ENCODE data around the gene NR3C2.
"Not testable (repeated sequence)": the region's sequence is repeated elsewhere in the genome, so short reads cannot be mapped to it uniquely, and the experiment has no call there.

The NR3C2 gene

GRCh38 chr4:148152868-148153625 lies 289.2 kb downstream of the NR3C2 start:
- no peak for DNase-seq

- DNase-seq, result no peak
Observed at GRCh38 chr4:148151806-148152205, 290.4 kb downstream of the NR3C2 start.

GRCh38 chr4:148145475-148145874 lies 296.7 kb downstream of the NR3C2 start:
- DNase-seq, result no peak

- DNase-seq, result no peak
Observed at GRCh38 chr4:148143174-148143573, 299.0 kb downstream of the NR3C2 start.

- DNase-seq, result no peak
Observed at GRCh38 chr4:148141501-148141900, 300.7 kb downstream of the NR3C2 start.

- no peak for DNase-seq
Observed at GRCh38 chr4:148126825-148127224, 315.4 kb downstream of the NR3C2 start.

- no peak for DNase-seq
Observed at GRCh38 chr4:148124512-148124911, 317.7 kb downstream of the NR3C2 start.

- not testable (repeated sequence) for DNase-seq
Observed at GRCh38 chr4:148123161-148123560, 319.1 kb downstream of the NR3C2 start.

- no peak for DNase-seq
Observed at GRCh38 chr4:148120216-148120615, 322.0 kb downstream of the NR3C2 start.

GRCh38 chr4:148118633-148119032 lies 323.6 kb downstream of the NR3C2 start:
- DNase-seq, result no peak

GRCh38 chr4:148118179-148118578 lies 324.0 kb downstream of the NR3C2 start:
- DNase-seq, result no peak

GRCh38 chr4:148116969-148117368 lies 325.2 kb downstream of the NR3C2 start:
- no peak for DNase-seq

- no peak for DNase-seq
Observed at GRCh38 chr4:148116264-148116663, 325.9 kb downstream of the NR3C2 start.

GRCh38 chr4:148114436-148114835 lies 327.8 kb downstream of the NR3C2 start:
- DNase-seq, result no peak

- DNase-seq, result no peak
Observed at GRCh38 chr4:148112231-148112982, 329.8 kb downstream of the NR3C2 start.

- DNase-seq, result no peak
Observed at GRCh38 chr4:148110169-148110568, 332.0 kb downstream of the NR3C2 start.

GRCh38 chr4:148109216-148109615 lies 333.0 kb downstream of the NR3C2 start:
- DNase-seq, result no peak

GRCh38 chr4:148108766-148109165 lies 333.4 kb downstream of the NR3C2 start:
- no peak for DNase-seq

- no peak for DNase-seq
Observed at GRCh38 chr4:148103597-148104355, 338.4 kb downstream of the NR3C2 start.

- DNase-seq, result no peak
Observed at GRCh38 chr4:148101790-148102189, 340.4 kb downstream of the NR3C2 start.

GRCh38 chr4:148101235-148101634 lies 341.0 kb downstream of the NR3C2 start:
- DNase-seq, result no peak

- DNase-seq, result no peak
Observed at GRCh38 chr4:148097801-148098200, 344.4 kb downstream of the NR3C2 start.

- no peak for DNase-seq
Observed at GRCh38 chr4:148095346-148095923, 346.8 kb downstream of the NR3C2 start.
